Midbrain (tissue), 1 donor: ENCODE measurements around the gene FRMD4B.
A peak's percentile ranks its signal among the peaks of the same experiment; 100 is the strongest.

Experiments used
- DNase-seq: peaks from one replicate; lab custom pipeline; 2025; lab: John Stamatoyannopoulos, UW

Gene FRMD4B

DNA sequence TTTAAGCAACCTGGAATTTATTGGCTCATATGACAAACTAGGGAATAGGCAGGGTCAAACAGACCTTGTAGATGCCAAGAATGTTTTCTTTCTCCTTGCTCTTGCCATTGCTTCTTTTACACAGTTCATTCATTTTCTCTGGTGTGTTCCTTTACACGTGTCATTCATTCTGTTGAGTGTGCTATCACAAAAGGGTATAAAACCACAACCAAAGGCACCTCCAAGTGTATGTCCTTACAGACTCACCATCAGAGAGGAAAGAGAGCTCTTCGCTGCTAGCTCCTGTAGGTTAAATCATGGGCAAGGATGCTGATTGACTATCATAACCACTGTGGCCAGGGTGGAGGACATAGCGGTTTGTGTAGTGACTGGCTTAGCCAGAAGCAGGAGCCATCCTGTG lies 19.2 kb upstream of the FRMD4B start:
- no peak for DNase-seq

DNA sequence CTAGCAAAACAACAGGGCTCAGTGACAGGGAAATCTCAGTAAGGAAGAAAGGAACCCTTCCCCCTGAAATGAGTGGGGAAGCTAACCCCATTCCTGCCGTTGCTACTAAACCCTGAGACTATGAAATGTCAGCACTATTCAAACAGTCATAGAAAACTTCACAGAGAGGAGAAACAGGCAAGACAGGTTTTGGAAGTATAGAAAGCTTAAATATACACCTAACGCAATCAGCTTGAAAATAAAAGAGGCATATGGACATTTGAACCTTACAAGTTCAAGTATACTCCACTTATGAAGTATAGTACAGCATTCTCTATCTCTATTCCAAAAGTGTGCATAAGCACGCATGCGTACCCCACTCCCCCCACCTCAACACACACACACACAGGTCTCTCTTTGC lies 17.6 kb upstream of the FRMD4B start:
- DNase-seq = no peak

DNA sequence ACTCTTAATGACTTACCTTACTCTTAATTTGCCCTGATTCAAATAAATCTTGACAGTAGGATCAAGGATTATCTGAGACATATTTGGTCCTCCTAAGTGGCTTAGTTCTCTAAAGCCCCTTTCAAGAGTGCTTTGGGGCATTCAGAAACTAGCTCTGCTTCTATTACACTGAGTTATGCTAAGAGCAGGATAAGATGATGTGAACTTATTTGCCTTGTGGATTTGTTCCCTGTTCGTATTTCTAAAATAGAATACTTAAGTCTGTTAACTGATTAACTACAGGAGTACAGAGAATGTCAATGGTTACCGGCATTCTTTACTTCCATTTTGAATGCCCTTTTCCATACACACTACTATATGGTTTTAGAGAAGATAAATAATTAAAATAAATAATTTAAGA lies 14.8 kb upstream of the FRMD4B start:
- DNase-seq = no peak

DNA sequence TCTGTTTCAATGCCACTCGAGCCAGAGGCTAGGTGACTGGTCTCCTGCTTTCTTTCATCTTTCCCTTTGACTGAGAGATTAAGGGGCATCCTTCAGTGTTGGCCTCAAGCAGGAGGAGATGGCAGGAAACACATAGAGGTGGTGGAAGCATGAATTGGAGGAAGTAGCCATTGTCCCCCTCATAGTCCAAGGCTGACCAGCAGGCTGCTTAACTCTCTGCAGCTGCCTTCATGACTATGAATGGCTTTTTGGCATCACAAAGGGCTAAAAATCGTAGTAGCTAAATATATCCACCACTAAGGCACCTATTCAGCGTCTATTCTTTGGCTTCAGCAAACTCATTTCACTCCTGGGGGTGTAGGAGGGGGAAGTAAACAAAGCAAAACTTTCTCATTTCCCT lies 7.0 kb upstream of the FRMD4B start:
- no peak for DNase-seq

DNA sequence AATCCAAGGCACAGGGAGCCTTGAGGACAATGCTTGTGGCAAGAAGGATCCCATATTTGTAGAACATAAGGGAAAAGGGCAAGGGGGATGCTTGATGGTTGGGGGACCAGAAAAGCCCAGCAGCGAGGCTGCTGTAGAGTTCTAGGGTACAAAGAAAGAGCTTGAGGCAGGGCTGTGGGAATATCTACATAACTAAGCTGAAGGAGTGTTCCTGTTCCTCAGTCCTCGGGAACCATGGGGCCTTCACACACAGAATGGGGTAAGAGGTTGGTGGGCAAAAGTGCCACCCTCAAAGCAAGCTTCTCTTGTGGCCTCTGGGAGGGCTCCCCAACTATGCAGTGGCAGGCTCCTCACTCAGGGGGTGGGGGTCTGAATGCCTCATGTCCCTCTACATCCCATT lies 6.5 kb upstream of the FRMD4B start:
- DNase-seq = no peak

DNA sequence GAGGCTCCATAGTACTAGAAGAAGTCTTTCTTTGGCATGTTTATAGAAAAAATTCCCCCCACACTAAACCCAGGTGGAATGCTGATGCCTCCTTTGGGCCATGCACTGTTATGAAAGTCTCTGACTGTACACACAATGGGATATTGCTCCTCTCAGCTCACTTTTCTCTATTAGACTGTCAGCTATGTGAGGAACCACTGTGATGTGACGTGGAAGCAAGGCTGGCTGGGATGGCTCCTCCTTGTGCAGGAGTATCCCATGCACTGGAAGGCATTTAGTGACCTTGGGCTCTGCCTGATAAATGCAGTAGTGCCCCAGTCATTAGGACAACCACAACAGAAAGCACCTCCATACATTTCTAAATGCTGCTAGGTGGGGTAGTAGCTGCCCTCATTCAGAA lies 5.7 kb upstream of the FRMD4B start:
- DNase-seq = peak; percentile 37

DNA sequence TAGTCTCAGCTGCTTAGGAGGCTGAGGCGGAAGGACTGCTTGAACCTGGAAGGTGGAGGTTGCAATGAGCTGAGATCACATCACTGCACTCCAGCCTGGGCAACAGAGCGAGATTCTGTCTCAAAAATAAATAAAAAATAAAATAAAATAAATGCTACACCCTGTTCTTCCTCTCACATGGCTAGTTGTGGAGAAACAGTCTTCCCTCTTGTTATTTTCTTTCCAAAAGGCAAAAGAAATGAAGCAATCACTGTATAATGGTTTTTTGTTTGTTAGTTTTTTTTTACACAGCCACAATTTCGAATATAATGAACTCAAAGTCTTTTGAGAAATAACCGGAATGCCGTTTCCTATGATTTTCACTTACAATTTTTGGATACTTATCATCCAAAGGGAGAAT lies 4.9 kb upstream of the FRMD4B start:
- DNase-seq = no peak

DNA sequence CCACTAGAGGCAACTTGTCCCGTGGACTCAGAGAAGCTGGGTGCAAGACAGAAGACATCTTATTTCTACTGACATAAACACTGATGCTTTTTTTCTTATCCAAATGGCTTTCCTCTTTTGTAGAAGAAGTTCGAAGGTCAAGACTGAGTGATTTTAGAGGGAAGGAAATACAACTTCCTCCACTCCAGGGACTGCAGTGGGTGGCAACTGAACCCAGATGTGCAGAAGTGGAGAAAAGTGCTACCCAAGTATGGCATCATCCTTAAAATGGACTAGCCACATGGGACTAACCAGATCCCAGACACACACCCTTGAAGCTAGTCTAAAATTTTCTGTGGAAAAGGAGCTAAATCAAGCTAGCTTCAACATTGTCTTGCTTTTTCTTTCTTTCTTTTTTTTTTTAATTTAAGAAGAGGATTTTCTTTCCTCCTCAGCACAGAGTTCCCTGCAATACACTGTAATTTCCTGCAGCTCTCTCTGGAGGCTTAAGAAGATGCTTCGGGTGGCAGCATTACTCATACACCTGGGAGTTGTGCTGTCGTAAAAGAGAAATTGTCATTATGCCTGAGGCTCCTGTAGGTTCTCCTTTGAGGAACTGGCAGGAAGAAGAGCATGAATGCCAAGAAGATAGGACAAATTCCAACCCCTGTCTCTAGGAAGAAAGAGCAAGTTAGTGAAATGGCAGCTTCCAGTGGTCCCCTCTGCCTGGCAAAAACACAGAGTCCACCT lies 3.8 kb upstream of the FRMD4B start:
- no peak for DNase-seq

DNA sequence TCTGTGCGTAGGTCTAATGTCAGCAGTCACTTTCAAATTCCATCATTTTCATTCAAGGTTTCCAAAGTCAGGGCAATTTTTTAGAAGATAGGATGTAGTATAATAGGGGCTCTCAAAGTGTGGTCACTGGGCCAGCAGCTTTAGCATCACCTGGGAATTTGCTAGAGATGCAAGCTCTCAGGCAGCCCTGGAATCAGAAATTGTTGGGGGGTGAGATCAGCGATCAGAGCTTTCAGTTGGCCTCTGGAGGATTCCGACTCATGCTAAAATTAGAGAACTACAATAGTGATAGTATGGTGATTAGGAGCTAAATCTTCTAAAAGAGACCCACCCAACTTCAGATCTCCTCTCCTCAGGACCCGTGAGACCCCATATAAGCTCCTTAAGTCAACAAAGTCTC lies 2.4 kb upstream of the FRMD4B start:
- DNase-seq = no peak

DNA sequence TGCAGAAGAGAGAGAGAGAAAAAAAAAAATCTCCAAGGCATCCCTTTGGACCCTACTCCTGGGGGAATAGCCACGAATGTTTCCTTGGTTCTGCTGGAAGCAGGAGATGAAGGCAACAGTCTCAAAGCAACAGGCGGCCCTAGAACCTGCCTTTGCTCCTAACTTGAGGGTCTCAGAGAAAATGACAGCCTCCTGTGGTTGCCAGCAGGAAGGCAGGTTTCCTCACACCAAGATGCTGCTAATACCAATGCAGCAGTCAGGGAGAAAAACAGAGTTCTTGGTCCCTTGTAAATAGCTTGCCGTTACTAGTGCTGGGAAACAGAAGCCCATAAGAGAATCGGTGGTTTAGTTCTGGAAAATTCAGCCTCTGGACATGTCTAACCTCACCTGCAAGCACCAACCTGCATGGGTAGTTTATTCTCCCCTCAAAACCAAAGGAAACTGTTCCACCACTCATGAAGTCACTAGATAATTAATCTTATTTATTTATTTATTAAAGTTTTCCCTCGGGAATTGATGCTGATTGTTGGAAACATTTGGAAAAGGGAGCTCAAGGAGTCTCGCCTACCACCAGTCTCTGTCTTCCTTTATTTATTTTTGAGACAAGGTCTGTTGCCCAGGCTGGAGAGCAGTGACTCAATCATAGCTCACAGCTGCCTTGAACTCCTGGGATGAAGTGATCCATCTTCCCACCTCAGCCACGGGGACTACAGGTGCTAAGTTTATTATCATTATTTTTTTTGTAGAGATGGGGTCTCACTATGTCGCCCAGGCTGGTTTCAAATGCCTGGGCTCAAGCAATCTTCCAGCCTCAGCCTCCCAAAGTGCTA lies 883 bp upstream of the FRMD4B start:
- no peak for DNase-seq

DNA sequence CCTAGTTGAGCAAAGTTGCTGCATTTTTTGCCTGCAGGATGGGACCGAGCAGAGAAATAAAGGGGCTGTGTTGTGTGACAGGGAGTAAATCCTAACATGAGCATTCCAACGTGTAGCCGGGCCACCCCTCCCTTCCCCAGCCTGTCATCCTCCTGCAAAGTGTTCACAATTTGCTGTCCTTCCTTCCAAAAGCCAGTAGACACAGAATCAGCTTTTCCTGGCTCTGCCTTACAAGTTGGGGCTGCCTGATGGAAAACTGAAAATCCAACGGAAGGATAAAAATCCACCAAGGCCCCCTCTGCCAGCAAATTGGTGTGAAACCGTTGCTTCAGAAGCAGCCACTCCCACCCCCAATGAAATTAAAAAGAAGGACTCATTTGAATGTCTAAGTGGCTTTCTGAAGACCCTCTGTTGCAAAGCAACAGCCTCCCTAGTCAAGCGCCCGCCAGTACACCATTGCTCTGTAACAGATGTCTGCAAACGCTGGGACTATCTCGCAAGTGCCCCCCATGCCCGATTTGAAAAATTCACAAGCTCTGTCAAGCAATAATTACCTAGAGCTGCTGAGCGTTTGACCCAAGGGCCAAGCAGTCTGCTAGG lies 665 bp downstream of the FRMD4B start:
- DNase-seq = peak; percentile 49

DNA sequence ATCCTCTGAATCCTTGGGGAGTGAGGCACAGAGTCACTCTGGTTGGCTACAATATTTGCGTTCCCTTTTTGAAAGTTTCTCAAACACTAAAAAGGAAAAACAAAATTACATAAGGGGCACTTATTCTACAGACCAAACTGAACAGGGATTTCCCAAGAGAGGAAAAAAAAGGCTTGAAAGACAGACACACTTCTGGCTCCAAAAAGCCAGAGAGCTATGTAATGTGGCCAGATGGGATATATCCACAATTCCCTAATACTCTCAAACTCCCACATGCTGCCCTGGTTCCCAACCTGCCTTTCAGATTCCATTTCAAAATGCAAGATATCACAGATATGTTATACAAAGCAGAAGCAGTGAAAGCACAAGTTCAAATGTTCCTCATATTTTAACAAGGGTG lies 1.6 kb downstream of the FRMD4B start:
- no peak for DNase-seq

DNA sequence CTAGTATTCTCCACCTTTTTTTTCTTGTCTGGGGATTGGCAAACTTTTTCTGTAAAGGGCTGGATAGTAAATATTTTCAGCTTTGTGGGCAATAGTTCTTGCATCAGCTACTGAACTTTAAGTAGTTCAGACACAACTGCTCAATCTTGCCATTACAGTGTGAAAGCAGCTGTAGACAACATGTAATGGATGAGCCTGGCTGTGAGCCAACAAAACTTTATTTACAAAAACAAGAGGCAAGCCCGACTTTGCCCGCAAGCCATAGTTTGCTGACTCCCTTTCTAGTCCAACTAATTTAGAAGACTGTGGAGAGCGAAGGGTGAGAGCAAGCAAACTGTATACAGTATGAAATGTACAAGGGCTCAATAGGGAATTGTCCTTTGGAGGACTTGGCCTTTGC lies 6.2 kb downstream of the FRMD4B start:
- DNase-seq = no peak

DNA sequence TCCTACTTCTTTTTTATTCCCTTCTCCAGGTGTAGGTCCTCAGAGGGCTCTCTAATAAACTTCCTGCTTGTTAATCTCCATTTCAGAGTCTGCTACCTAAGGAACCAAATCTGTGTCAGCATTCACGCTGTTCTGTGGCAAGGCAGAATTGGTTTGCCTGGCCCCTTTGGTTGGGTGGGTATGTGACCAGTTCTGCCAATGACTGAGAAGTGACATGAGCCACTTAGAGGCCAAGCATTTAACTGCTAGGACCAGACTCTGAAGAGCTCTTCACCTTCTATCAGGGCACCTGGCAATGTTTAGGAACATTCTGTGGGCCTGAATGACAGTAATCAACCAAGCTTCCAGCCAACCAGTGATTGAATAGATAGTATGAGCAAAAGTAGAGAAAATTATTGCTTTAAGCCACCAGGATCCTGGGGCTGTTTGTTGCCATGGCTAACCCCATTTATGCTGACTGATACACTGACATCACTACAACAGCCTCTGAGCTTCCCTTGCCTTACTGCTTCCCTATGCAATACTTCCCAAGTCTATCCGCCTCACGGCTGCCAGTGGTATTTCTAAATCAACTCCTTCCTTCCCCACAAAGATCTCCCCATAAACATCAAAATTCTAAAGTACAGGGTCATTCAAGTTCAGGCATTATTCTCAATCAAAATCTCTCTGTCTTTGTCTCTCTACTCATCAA lies 7.6 kb downstream of the FRMD4B start:
- no peak for DNase-seq

DNA sequence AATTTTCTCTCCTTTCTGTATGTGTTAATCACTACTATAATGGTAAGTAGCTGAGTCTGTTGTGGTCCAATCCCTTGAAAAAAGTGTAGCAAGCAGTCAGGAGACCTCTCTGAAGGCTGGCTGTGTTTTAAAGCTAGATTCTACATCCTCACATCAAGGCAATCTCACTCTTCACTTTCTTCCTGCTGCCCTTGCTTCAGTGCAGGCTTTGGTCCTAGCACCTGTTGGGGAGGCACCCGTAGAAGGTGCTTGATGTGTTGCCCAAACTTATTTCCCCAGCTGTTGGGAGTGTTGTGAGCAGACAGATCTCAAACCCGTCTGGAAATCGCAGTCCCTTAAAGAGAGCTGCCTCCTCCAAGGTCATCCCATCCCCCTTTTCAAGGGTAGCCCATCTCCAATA lies 8.6 kb downstream of the FRMD4B start:
- no peak for DNase-seq

DNA sequence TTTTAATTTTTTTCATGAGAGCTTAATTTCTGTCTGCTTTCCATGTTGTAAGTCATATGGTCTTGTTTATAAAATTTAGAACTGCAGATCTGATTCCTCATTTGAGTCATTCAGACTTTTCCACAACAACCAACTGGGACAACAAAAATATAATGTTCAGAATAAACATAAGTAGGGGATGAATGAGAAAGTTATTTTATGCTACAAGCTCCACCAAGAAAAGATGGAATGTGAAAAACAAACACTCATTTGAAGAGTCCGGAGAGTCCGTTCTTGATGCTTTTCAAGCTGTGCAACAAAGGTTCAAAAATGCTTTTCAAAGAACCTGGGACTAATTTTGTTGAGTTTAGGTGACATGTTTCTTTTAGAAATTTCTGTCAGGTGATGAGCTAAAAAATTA lies 9.2 kb downstream of the FRMD4B start:
- no peak for DNase-seq

DNA sequence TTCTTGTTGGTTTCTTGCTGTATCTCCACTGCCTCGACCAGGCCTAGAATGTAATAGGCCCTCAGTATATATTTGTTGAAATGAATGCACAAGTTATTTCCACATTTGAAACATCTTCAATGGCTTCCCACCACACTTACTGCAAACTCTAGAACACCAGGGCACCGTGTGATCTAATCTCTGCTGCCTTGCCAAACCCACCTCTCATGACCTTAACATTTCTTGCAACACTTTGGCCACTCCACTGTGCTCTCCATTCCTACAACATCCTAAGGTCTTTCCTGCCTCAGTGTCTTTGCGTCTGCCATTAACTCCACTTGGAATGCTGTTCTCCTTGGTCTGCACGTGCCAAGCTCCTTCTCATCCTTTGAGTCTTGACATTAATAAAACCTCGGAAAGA lies 14.1 kb downstream of the FRMD4B start:
- DNase-seq = no peak

DNA sequence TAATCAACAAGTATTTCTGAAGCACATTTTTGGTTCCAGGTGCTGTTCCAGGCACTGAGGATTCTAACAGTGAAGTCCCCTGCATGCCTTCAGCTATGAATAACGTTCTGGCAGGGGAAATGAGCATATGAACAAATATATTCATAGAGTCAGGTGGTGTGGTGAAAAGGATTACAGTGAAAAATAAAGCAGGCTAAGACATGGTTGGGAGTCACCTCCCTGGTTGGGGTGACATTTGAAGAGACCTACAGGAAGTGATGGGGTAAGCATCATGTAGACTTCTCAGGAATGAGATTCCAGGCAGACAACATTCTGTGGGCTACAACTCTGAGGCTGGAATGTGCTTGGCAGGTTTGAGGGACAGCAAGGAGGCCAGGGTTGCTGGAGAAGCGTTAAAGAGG lies 15.0 kb downstream of the FRMD4B start:
- DNase-seq = no peak

DNA sequence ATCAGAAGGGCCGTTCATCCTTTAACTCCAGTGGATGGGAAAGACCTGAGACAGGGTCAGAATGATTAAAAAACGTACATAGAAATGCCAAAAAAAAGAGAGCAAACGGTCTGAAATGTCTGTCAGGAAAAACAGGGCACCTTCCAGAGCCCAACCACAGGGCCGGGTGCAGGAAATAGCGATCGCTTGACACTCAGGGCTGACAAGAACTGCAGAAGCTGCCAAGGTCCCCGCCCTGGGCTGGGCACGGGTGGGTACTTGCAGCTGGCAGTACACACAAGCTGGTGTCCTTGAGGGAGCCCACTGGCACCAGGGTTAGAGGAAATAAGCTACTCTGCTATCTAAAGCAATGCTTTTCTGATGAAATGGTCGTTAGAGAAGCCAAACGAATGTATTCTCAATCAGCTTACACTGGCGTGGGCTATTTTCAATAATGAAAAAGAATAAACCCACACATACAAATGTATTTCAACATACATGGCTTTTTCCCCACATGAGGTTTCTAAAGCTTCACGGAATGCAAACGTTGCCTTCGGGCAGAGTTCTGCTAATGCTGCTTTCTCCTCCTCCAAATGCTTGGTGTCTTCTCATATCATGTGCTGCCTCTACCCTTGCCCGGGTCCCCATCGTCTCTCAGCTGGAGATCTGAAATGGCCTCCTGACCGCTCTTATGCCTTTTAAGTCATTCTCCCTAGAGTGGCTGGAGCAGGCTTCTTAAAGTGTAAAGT lies 15.6 kb downstream of the FRMD4B start:
- DNase-seq = peak; percentile 50

DNA sequence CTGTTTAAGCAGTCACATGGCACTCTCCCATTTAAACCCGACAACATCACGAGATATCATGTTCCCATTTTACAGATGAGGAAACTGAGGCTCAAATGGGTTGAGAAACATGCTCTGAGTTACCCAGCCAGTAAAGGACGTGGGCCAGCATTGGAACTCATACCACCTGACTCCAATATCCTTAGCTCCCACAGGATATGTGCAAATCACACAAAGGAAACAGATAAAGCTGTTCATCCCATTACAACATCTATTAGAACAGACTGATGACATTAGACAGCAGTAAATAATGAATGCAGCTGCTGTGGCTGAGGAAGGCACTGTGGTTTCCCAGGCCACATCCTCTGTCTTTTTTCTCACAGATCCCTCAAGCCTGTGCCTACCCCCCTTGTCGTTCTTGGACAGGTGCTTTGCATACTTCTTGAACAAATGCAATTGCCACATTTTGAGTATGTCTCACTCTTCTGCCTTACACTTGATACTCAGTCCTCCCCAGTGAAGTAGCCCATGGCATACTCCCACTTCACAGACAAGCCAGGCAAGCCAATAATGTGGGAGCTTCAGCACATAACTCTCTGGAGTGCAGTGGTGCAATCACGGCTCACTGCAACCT lies 17.7 kb downstream of the FRMD4B start:
- no peak for DNase-seq

DNA sequence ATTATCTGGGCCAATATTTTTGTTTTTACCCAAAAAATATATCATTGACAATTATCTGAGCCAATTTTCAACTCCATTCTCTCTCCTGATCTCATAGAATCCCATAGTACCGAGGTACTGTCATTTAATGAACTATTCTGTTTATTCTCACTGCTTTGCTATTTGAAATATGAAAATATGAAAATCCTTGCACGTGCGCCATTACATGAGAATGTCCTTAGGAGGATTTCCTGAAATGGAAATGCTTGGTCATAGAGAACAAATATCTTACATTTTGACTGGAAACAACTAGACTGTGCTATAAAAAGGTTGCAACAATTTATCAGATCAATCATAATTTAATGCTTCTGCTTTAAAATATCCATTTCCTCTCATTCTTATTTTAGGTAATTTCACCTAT lies 18.3 kb downstream of the FRMD4B start:
- DNase-seq = no peak

DNA sequence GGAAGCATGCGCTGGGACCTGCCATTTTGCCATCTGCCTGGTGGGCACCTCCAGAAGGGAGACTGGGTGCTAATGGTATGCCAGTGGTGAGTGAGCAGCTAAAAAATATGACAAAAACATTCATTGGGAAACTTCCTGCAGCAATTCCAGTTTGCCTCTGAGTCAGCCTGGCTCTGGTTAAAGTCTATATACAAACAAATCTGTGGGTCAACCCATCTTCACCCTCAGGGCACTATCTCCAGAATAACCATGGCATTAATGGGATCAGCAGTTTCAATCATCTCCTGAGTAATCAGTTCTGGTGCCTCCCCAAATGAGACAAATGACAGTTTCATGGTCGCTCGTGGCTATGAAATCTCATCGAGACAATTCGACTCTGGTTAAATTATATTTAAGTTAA lies 21.5 kb downstream of the FRMD4B start:
- no peak for DNase-seq
